DMS53 (cell line): Measurements from ENCODE around the gene CFAP97D1.
"Not testable (repeated sequence)": the region's sequence is repeated elsewhere in the genome, so short reads cannot be mapped to it uniquely, and the experiment has no call there.

Source experiments
- DNase-seq: peaks from one replicate; lab custom pipeline; 2025; lab: John Stamatoyannopoulos, UW

CFAP97D1 gene

GRCh38 chr17:43768382-43768781, 11.9 kb upstream of the CFAP97D1 start:
- no peak for DNase-seq

- DNase-seq = no peak
Observed at GRCh38 chr17:43768943-43769342, 11.3 kb upstream of the CFAP97D1 start.

GRCh38 chr17:43769426-43769825, 10.8 kb upstream of the CFAP97D1 start:
- no peak for DNase-seq

GRCh38 chr17:43769859-43770258, 10.4 kb upstream of the CFAP97D1 start:
- no peak for DNase-seq

GRCh38 chr17:43770957-43771356, 9.3 kb upstream of the CFAP97D1 start:
- no peak for DNase-seq

- no peak for DNase-seq
Observed at GRCh38 chr17:43771463-43771862, 8.8 kb upstream of the CFAP97D1 start.

- no peak for DNase-seq
Observed at GRCh38 chr17:43772877-43773648, 7.2 kb upstream of the CFAP97D1 start.

GRCh38 chr17:43774304-43775250, 5.7 kb upstream of the CFAP97D1 start:
- no peak for DNase-seq

GRCh38 chr17:43778337-43779144, 1.7 kb upstream of the CFAP97D1 start, which contains the start of gene DUSP3:
Gene DUSP3, minus strand, starts transcription at chr17:43778977. Its CDS starts 53 bp downstream, at chr17:43778924.
- peak; percentile 99 for DNase-seq

GRCh38 chr17:43779145-43780125, 800 bp upstream of the CFAP97D1 start:
- peak; percentile 84 for DNase-seq

- no peak for DNase-seq
Observed at GRCh38 chr17:43782913-43783680, 2.9 kb downstream of the CFAP97D1 start.

- DNase-seq = no peak
Observed at GRCh38 chr17:43784068-43784467, 3.8 kb downstream of the CFAP97D1 start.

- no peak for DNase-seq
Observed at GRCh38 chr17:43784628-43785101, 4.4 kb downstream of the CFAP97D1 start.

GRCh38 chr17:43787728-43788127, 7.5 kb downstream of the CFAP97D1 start:
- no peak for DNase-seq

GRCh38 chr17:43788540-43788939, 8.3 kb downstream of the CFAP97D1 start:
- no peak for DNase-seq

GRCh38 chr17:43789482-43789881, 9.2 kb downstream of the CFAP97D1 start:
- no peak for DNase-seq

- peak; percentile 77 for DNase-seq
Observed at GRCh38 chr17:43790311-43790940, 10.2 kb downstream of the CFAP97D1 start.

- peak; percentile 85 for DNase-seq
Observed at GRCh38 chr17:43791589-43791988, 11.4 kb downstream of the CFAP97D1 start.

GRCh38 chr17:43792668-43793067, 12.4 kb downstream of the CFAP97D1 start:
- not testable (repeated sequence) for DNase-seq
